ENCODE data around the gene SHOX. TPM values are rescaled to one million over a fixed set of nuclear protein-coding genes. Genes with fewer than 3 reads are reported as not detected.
"Not testable (repeated sequence)": the region's sequence is repeated elsewhere in the genome, so short reads cannot be mapped to it uniquely, and the experiment has no call there.

The SHOX gene
- polyA plus RNA-seq, 3 donors, result 0.06 TPM; not detected in 2

DNA sequence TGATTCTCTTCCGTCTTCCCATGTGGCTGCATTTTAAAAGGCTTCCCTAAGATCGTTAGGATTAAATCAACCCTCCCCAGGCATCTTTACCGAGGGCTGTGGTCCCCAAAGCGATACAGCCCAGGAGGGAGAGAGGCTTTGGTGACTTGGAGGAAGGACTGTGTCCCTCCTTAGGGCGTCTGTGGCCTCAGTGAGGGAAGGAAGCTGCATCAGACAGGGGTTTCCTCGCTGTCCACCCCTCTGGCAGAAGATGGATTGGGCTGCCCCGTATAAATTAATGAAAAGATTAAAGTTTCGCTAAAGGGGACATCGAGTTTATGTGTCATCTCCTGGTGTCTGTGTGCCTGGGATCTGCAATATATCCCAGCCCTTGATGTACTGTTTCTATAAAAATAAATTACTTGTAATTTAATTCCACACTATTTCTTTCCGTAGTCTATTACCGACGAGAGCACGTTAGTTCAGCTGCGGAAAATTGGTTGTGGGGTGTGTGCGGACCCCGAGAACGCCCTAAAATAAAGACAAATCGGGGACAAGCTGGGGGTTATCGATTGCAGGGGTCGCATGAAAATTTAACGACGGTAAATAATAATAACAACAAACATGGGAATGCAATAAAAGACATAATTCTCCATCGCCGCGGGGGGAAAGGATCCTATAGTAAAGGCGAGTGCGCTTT, 6.5 kb downstream of the SHOX start:
- DNase-seq (ENCODE audit: low read depth in 3 of 3, low spot score in 2 of 3), result no peak

- DNase-seq (ENCODE audit: low read depth in 3 of 3, low spot score in 2 of 3), result no peak
Observed at GRCh38 chrX:637660-638481, 7.3 kb downstream of the SHOX start.

DNA sequence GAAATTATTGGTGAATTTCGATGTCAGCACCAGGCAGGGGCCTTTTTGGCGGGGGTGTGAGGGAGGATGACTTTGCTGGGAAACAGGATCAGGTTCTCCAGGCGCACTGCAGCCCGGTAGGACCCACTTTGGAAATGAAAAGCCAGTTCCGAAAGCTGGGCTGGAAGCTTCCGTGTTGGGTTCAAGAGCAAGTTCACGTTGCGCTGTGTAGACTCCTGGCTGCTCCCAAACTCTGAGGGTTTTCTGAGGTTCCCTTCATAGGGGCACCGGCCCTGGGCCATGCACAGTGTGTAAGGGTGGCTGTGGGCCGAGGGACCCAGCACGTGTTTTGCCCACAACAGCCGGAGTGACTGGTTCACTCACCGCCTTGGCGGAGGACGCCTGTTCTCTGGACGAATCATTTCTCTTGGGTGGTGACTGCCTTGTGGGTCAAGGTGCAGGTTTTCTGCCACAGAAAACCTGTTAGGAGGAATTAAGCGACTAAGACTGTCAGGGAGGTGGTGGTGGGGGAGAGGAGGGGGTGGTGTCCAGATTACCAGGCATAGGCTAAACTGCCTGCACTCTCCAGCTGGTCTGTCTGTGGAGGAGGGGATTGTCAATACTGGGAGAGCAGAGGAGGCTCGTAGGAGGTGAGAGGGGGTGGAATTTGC, 8.0 kb downstream of the SHOX start:
- no peak for DNase-seq (ENCODE audit: low read depth in 3 of 3, low spot score in 2 of 3)

- no peak for DNase-seq (ENCODE audit: low read depth in 3 of 3, low spot score in 2 of 3)
Observed at GRCh38 chrX:639151-639550, 8.6 kb downstream of the SHOX start.

DNA sequence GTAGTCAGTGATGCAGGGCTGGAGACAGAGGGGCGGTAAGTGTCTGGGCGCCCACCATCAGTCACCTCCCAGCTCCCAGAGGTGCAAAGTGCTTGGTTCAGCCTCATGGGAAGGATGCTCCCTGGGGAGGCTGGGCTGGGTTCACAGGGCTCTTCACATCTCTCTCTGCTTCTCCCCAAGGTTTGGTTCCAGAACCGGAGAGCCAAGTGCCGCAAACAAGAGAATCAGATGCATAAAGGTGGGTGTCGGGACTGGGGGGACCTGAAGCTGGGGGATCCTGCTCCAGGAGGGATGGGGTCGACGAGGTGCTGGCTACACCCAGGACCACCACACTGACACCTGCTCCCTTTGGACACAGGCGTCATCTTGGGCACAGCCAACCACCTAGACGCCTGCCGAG, 10.1 kb downstream of the SHOX start:
- no peak for DNase-seq (ENCODE audit: low read depth in 3 of 3, low spot score in 2 of 3)

GRCh38 chrX:641671-642435, 11.3 kb downstream of the SHOX start:
- DNase-seq (ENCODE audit: low read depth in 3 of 3, low spot score in 2 of 3), result no peak

- DNase-seq (ENCODE audit: low read depth in 3 of 3, low spot score in 2 of 3), result no peak
Observed at GRCh38 chrX:642436-643240, 12.0 kb downstream of the SHOX start.

DNA sequence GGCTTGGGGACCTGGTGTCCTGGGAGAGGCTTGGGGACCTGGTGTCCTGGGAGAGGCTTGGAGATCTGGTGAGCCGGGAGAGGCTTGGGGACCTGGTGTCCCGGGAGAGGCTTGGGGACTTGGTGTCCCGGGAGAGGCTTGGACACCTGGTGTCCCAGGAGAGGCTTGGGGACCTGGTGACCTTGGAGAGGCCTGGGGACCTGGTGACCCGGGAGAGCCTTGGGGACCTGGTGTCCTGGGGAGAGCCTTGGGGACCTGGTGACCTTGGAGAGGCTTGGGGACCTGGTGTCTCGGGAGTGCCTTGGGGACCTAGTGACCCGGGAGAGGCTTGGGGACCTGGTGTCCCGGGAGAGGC, 12.6 kb downstream of the SHOX start:
- DNase-seq (ENCODE audit: low read depth in 3 of 3, low spot score in 2 of 3), result no peak

DNA sequence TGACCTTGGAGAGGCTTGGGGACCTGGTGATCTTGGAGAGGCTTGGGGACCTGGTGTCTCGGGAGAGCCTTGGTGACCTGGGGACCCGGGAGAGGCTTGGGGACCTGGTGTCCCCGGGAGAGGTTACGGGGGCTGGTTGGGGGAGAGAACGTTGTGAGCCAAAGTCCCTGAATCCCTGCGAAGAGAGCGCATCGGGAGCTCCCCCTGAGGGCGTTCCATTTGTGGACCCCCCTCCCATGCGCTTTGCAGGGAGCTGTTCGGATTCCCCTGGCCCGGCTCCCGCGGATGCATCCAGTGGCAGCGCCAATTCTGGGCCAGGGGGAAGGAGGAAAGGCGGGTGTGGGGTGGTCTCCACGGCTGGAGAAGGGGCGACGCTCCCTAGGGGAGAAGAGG, 13.3 kb downstream of the SHOX start:
- no peak for DNase-seq (ENCODE audit: low read depth in 3 of 3, low spot score in 2 of 3)

DNA sequence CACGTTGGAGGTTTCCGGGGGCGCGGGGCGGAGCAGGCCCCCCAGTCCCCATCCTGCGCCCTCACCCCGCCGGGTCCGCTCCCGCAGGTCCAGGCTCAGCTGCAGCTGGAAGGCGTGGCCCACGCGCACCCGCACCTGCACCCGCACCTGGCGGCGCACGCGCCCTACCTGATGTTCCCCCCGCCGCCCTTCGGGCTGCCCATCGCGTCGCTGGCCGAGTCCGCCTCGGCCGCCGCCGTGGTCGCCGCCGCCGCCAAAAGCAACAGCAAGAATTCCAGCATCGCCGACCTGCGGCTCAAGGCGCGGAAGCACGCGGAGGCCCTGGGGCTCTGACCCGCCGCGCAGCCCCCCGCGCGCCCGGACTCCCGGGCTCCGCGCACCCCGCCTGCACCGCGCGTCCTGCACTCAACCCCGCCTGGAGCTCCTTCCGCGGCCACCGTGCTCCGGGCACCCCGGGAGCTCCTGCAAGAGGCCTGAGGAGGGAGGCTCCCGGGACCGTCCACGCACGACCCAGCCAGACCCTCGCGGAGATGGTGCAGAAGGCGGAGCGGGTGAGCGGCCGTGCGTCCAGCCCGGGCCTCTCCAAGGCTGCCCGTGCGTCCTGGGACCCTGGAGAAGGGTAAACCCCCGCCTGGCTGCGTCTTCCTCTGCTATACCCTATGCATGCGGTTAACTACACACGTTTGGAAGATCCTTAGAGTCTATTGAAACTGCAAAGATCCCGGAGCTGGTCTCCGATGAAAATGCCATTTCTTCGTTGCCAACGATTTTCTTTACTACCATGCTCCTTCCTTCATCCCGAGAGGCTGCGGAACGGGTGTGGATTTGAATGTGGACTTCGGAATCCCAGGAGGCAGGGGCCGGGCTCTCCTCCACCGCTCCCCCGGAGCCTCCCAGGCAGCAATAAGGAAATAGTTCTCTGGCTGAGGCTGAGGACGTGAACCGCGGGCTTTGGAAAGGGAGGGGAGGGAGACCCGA, 14.0 kb downstream of the SHOX start:
- no peak for DNase-seq (ENCODE audit: low read depth in 3 of 3, low spot score in 2 of 3)

- no peak for DNase-seq (ENCODE audit: low read depth in 3 of 3, low spot score in 2 of 3)
Observed at GRCh38 chrX:646228-646495, 15.6 kb downstream of the SHOX start.

DNA sequence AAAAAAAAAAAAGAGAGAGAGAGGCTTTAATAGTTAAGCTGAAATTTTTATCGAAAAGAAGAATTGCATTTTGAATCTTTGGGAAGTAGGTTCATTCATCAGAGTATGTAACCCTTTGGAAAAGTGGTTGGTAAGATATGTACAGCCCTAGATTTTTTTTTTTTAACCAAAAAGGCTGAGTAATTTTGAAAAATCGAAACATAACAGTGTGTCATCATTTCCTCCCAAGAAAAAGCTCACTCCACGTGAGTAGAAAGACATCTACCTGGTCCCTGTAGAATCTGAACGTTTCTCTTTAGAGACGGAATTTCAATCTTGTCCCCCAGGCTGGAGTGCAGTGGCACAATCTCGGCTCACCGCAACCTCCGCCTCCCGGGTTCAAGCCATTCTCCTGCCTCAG, 16.2 kb downstream of the SHOX start:
- no peak for DNase-seq (ENCODE audit: low read depth in 3 of 3, low spot score in 2 of 3)

- DNase-seq (ENCODE audit: low read depth in 3 of 3, low spot score in 2 of 3), result no peak
Observed at GRCh38 chrX:649166-649565, 18.6 kb downstream of the SHOX start.

GRCh38 chrX:650324-650723, 19.7 kb downstream of the SHOX start:
- DNase-seq (ENCODE audit: low read depth in 3 of 3, low spot score in 2 of 3), result no peak

GRCh38 chrX:650811-651210, 20.2 kb downstream of the SHOX start:
- no peak for DNase-seq (ENCODE audit: low read depth in 3 of 3, low spot score in 2 of 3)

DNA sequence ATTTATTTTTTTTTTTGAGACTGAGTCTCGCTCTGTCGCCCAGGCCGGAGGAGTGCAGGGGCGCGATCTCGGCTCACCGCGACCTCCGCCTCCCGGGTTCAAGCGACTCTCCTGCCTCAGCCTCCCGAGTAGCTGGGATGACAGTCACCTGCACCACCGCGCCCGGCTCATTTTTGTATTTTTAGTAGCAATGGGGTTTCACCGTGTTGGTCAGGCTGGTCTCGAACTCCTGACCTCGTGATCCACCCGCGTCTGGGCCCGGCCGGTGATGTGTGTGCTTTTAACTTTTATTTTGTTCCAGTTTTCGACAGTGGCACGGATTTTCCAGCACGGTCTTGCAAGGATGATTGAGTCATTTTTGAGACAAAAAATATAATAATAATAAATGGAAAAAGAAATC, 21.3 kb downstream of the SHOX start:
- not testable (repeated sequence) for DNase-seq (ENCODE audit: low read depth in 3 of 3, low spot score in 2 of 3)

- DNase-seq (ENCODE audit: low read depth in 3 of 3, low spot score in 2 of 3), result no peak
Observed at GRCh38 chrX:652341-652741, 21.8 kb downstream of the SHOX start.

GRCh38 chrX:653306-653705, 22.7 kb downstream of the SHOX start:
- no peak for DNase-seq (ENCODE audit: low read depth in 3 of 3, low spot score in 2 of 3)

GRCh38 chrX:661154-661553, 30.6 kb downstream of the SHOX start:
- no peak for DNase-seq (ENCODE audit: low read depth in 3 of 3, low spot score in 2 of 3)

Measured in right renal cortex interstitium (tissue), 3 donors.